Trophoblast cell (in vitro differentiated cells and primary cell): ENCODE results near the gene TASOR2.

Experiments used
- DNase-seq, 2 donors: peaks; one replicate each; pipeline ENCODE4 v3.0.0-alpha.2; 2016
- H2AFZ ChIP-seq: 2 replicates; pipeline ENCODE4 v1.6.1; 2013; ENCODE audit warnings: low read length, moderate library complexity, mild to moderate bottlenecking; ENCODE audit not compliant: insufficient read depth, poor library complexity
- H2AK5ac ChIP-seq: 2 replicates; pipeline ENCODE4 v1.6.1; 2013; ENCODE audit warnings: mild to moderate bottlenecking, low read length
- H2BK120ac ChIP-seq: 2 replicates; pipeline ENCODE4 v1.6.1; 2013; ENCODE audit warnings: low read length, mild to moderate bottlenecking, moderate library complexity; ENCODE audit not compliant: insufficient read depth, poor library complexity
- H2BK12ac ChIP-seq: 2 replicates; pipeline ENCODE4 v1.6.1; 2013; ENCODE audit warnings: mild to moderate bottlenecking, low read length, moderate library complexity
- H2BK5ac ChIP-seq: 2 replicates; pipeline ENCODE4 v1.6.1; 2013; ENCODE audit warnings: low read length, low read depth, moderate library complexity, mild to moderate bottlenecking; ENCODE audit not compliant: poor library complexity
- H3K14ac ChIP-seq: 2 replicates; pipeline ENCODE4 v1.6.1; 2013; ENCODE audit warnings: mild to moderate bottlenecking, low read length
- H3K18ac ChIP-seq: 2 replicates; pipeline ENCODE4 v1.6.1; 2013; ENCODE audit warnings: mild to moderate bottlenecking, low read length
- H3K23ac ChIP-seq: 2 replicates; pipeline ENCODE4 v1.6.1; 2013; ENCODE audit warnings: low read length
- H3K27ac ChIP-seq: 2 replicates; pipeline ENCODE4 v1.5.1; 2013; ENCODE audit warnings: low read depth, mild to moderate bottlenecking, inconsistent platforms, low read length, moderate library complexity
- H3K27me3 ChIP-seq: 2 replicates; pipeline ENCODE4 v1.6.1; 2013; ENCODE audit warnings: inconsistent platforms, mild to moderate bottlenecking, low read length, moderate library complexity; ENCODE audit not compliant: insufficient read depth
- H3K36me3 ChIP-seq, 2 experiments: 1 replicate in 1 of 2; 2 replicates in 1 of 2; pipeline ENCODE4 v1.6.1; 2013; ENCODE audit warnings: low read length in 2 of 2, mild to moderate bottlenecking in 2 of 2, moderate library complexity in 1 of 2; ENCODE audit not compliant: insufficient read depth in 2 of 2, control insufficient read depth in 1 of 2
- H3K4ac ChIP-seq: 2 replicates; pipeline ENCODE4 v1.6.1; 2013; ENCODE audit warnings: low read depth, mild to moderate bottlenecking, low read length, moderate library complexity
- H3K4me1 ChIP-seq, 2 experiments: 1 replicate in 1 of 2; 2 replicates in 1 of 2; pipeline ENCODE4 v1.6.1; 2013; ENCODE audit warnings: low read length in 2 of 2, mild to moderate bottlenecking in 2 of 2, moderate library complexity in 1 of 2; ENCODE audit not compliant: insufficient read depth in 2 of 2, control insufficient read depth in 1 of 2
- H3K4me2 ChIP-seq: 2 replicates; pipeline ENCODE4 v1.6.1; 2013; ENCODE audit warnings: inconsistent platforms, mild to moderate bottlenecking, low read length, moderate library complexity
- H3K4me3 ChIP-seq: 2 replicates; pipeline ENCODE4 v1.5.1; 2013; ENCODE audit warnings: mild to moderate bottlenecking, low read depth, low read length, inconsistent platforms
- H3K79me1 ChIP-seq: one replicate; pipeline ENCODE4 v1.6.1; 2013; ENCODE audit warnings: low read length
- H3K79me2 ChIP-seq: 2 replicates; pipeline ENCODE4 v1.6.1; 2013; ENCODE audit warnings: low read length, mild to moderate bottlenecking; ENCODE audit not compliant: control insufficient read depth, insufficient read depth, poor library complexity
- H3K9ac ChIP-seq: 2 replicates; pipeline ENCODE4 v1.6.1; 2013; ENCODE audit warnings: mild to moderate bottlenecking, low read length
- H3K9me3 ChIP-seq: 2 replicates; pipeline ENCODE4 v1.6.1; 2013; ENCODE audit warnings: low read depth, mild to moderate bottlenecking, control low read depth, inconsistent platforms, low read length; ENCODE audit not compliant: insufficient read depth
- H4K12ac ChIP-seq: 2 replicates; pipeline ENCODE4 v1.6.1; 2013; ENCODE audit warnings: low read depth, mild to moderate bottlenecking, low read length, moderate library complexity
- H4K8ac ChIP-seq: 2 replicates; pipeline ENCODE4 v1.6.1; 2013; ENCODE audit warnings: low read depth, mild to moderate bottlenecking, low read length, moderate library complexity
- H4K91ac ChIP-seq: one replicate; pipeline ENCODE4 v1.6.1; 2013; ENCODE audit warnings: low read depth, mild to moderate bottlenecking, low read length, moderate library complexity
- WGBS: extraction: QIAGEN DNeasy Blood & Tissue Kit; methylation state at CpG from one replicate; pipeline ENCODE4 v1.1.7; 2013; ENCODE audit warnings: missing lambda C conversion rate; ENCODE audit not compliant: insufficient read length, insufficient coverage; ENCODE audit errors: extremely low coverage; 5-methylcytosine and 5-hydroxymethylcytosine counted together

Gene TASOR2

GRCh38 chr10:5640036-5640435 lies 44.6 kb upstream of the TASOR2 start:
- H2BK12ac ChIP-seq = no peak overlapping the region
- no peak overlapping the region for H2AK5ac ChIP-seq
- no peak overlapping the region for H3K4ac ChIP-seq
- H3K27ac ChIP-seq = no peak overlapping the region
- H3K36me3 ChIP-seq = peaks cover 9 to 15% of the 10 kb centered on the region in 2 experiments
- H4K12ac ChIP-seq = no peak overlapping the region
- H4K91ac ChIP-seq = no peak overlapping the region
- DNase-seq = no peak
- H4K8ac ChIP-seq = no peak overlapping the region
- no peak overlapping the region for H3K4me2 ChIP-seq
- H3K4me1 ChIP-seq = no peaks in the 10 kb centered on the region
- H3K9me3 ChIP-seq = peaks cover 4% of the 10 kb centered on the region
- no peak overlapping the region for H2BK5ac ChIP-seq
- no CpG with 5 or more reads among the region's 12 CpGs for WGBS
- H3K27me3 ChIP-seq = no peaks in the 10 kb centered on the region
- no peak overlapping the region for H3K9ac ChIP-seq
- H2AFZ ChIP-seq = no peak overlapping the region
- H3K79me2 ChIP-seq = no peaks in the 10 kb centered on the region
- H3K18ac ChIP-seq = no peak overlapping the region
- no peaks in the 10 kb centered on the region for H3K79me1 ChIP-seq
- no peak overlapping the region for H2BK120ac ChIP-seq
- H3K14ac ChIP-seq = no peak overlapping the region
- no peak overlapping the region for H3K23ac ChIP-seq
- no peak overlapping the region for H3K4me3 ChIP-seq

GRCh38 chr10:5640501-5640900 lies 44.1 kb upstream of the TASOR2 start:
- no peaks in the 10 kb centered on the region for H3K27me3 ChIP-seq
- H3K27ac ChIP-seq = no peak overlapping the region
- H3K23ac ChIP-seq = no peak overlapping the region
- no peak overlapping the region for H3K4me3 ChIP-seq
- no peak overlapping the region for H3K4me2 ChIP-seq
- peaks cover 9 to 17% of the 10 kb centered on the region in 2 experiments for H3K36me3 ChIP-seq
- H3K9ac ChIP-seq = no peak overlapping the region
- no peak overlapping the region for H4K12ac ChIP-seq
- H2BK12ac ChIP-seq = no peak overlapping the region
- no peaks in the 10 kb centered on the region for H3K79me1 ChIP-seq
- H4K91ac ChIP-seq = no peak overlapping the region
- DNase-seq = no peak
- no peaks in the 10 kb centered on the region for H3K4me1 ChIP-seq
- peaks cover 4% of the 10 kb centered on the region for H3K9me3 ChIP-seq
- no peak overlapping the region for H3K14ac ChIP-seq
- H2BK120ac ChIP-seq = no peak overlapping the region
- no peak overlapping the region for H4K8ac ChIP-seq
- no peak overlapping the region for H2AK5ac ChIP-seq
- H3K79me2 ChIP-seq = no peaks in the 10 kb centered on the region
- no peak overlapping the region for H2BK5ac ChIP-seq
- no CpG with 5 or more reads among the region's 13 CpGs for WGBS
- no peak overlapping the region for H2AFZ ChIP-seq
- no peak overlapping the region for H3K18ac ChIP-seq
- H3K4ac ChIP-seq = no peak overlapping the region

GRCh38 chr10:5641501-5641900 lies 43.1 kb upstream of the TASOR2 start:
- no peak overlapping the region for H4K8ac ChIP-seq
- no peaks in the 10 kb centered on the region for H3K79me1 ChIP-seq
- H4K91ac ChIP-seq = no peak overlapping the region
- H3K36me3 ChIP-seq = peaks cover 9 to 17% of the 10 kb centered on the region in 2 experiments
- WGBS = no CpG with 5 or more reads among the region's 25 CpGs
- H3K18ac ChIP-seq = no peak overlapping the region
- H2BK5ac ChIP-seq = no peak overlapping the region
- no peak overlapping the region for H2AK5ac ChIP-seq
- no peaks in the 10 kb centered on the region for H3K79me2 ChIP-seq
- H3K4me1 ChIP-seq = no peaks in the 10 kb centered on the region
- H3K4me3 ChIP-seq = no peak overlapping the region
- H3K23ac ChIP-seq = no peak overlapping the region
- H3K9ac ChIP-seq = no peak overlapping the region
- no peak overlapping the region for H3K4me2 ChIP-seq
- no peak overlapping the region for H3K4ac ChIP-seq
- no peak overlapping the region for H2BK12ac ChIP-seq
- H2BK120ac ChIP-seq = no peak overlapping the region
- no peak overlapping the region for H3K27ac ChIP-seq
- DNase-seq = no peak
- H3K14ac ChIP-seq = no peak overlapping the region
- H3K9me3 ChIP-seq = peaks cover 4% of the 10 kb centered on the region
- H4K12ac ChIP-seq = no peak overlapping the region
- H2AFZ ChIP-seq = no peak overlapping the region
- no peaks in the 10 kb centered on the region for H3K27me3 ChIP-seq

- no peak overlapping the region for H4K8ac ChIP-seq
- no CpG with 5 or more reads among the region's 8 CpGs for WGBS
- H3K18ac ChIP-seq = no peak overlapping the region
- H2AFZ ChIP-seq = no peak overlapping the region
- no peak overlapping the region for H2BK120ac ChIP-seq
- DNase-seq = no peak
- no peaks in the 10 kb centered on the region for H3K79me2 ChIP-seq
- H2AK5ac ChIP-seq = no peak overlapping the region
- H3K4me1 ChIP-seq = no peaks in the 10 kb centered on the region
- H4K12ac ChIP-seq = no peak overlapping the region
- no peaks in the 10 kb centered on the region for H3K27me3 ChIP-seq
- H3K4me2 ChIP-seq = no peak overlapping the region
- H3K23ac ChIP-seq = no peak overlapping the region
- H3K4ac ChIP-seq = no peak overlapping the region
- H3K36me3 ChIP-seq = peaks cover 9 to 17% of the 10 kb centered on the region in 2 experiments
- no peak overlapping the region for H3K4me3 ChIP-seq
- H3K9me3 ChIP-seq = peaks cover 3% of the 10 kb centered on the region
- H2BK5ac ChIP-seq = no peak overlapping the region
- no peak overlapping the region for H2BK12ac ChIP-seq
- H3K27ac ChIP-seq = no peak overlapping the region
- H3K79me1 ChIP-seq = no peaks in the 10 kb centered on the region
- H3K9ac ChIP-seq = no peak overlapping the region
- H4K91ac ChIP-seq = no peak overlapping the region
- H3K14ac ChIP-seq = no peak overlapping the region
Measured at GRCh38 chr10:5643346-5644067, 41.1 kb upstream of the TASOR2 start.
